Occipital lobe (tissue), 2 donors: ENCODE results near the gene KRTAP3-2. TPM values are rescaled to one million over a fixed set of nuclear protein-coding genes. Genes with fewer than 3 reads are reported as not detected.
"Not testable (repeated sequence)": the region's sequence is repeated elsewhere in the genome, so short reads cannot be mapped to it uniquely, and the experiment has no call there.

ENCODE experiments used
- DNase-seq: peaks from one replicate; lab custom pipeline; 2025; lab: John Stamatoyannopoulos, UW
- total RNA-seq: library from RNA; depleted of rRNA; stranded (reverse); fragments of >200 nt; gene quantifications from one replicate; pipeline ENCODE4 v1.2.3, GENCODE V29; 2014

Gene KRTAP3-2
- total RNA-seq = not detected

DNA sequence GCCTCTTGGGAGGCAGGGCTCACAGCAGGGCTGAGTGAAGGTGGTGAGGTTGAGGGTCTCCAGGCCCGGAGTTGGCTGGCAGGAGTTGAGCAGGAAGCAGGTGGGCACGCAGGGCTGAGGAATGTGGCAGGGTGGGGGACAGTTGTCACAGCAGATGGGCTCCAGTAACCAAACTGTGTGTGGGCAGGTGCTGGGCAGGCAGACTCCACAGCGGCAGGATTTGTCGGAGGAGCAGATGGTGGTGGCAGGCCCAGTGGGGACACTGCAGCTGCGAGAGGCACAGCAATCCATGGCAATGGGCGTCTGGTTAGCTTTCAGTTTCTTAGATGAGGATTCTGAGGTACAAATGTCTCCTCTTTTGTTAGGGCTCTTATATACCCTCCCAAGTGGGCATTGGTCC is at the start of gene KRTAP3-2:
Gene KRTAP3-2 (minus strand): TSS at position 344 of the 400 bp plus-strand sequence. CDS start 53 bp downstream, at position 291.
- not testable (repeated sequence) for DNase-seq

GRCh38 chr17:41049110-41049509 is 49.4 kb upstream of the KRTAP3-2 start:
- DNase-seq = no peak

DNA sequence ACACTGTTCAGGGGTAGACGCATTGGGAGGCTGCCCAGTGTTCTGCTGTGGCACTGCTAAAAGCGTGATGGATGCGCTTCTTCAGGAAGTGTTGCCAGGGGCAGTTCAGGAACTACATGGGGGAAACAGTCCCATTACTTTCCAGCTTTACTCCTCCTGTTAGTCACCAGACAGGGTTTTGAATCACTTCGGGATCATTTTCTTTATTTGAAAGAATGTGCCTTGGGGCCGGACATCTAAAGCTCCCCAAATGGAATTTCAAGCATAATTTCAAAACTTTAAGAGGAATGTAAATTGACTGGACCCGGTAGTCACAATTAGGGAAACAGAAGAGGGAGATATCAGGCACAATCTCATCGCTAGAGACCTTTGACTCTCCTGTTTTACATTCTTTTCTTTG is 48.7 kb upstream of the KRTAP3-2 start:
- no peak for DNase-seq

DNA sequence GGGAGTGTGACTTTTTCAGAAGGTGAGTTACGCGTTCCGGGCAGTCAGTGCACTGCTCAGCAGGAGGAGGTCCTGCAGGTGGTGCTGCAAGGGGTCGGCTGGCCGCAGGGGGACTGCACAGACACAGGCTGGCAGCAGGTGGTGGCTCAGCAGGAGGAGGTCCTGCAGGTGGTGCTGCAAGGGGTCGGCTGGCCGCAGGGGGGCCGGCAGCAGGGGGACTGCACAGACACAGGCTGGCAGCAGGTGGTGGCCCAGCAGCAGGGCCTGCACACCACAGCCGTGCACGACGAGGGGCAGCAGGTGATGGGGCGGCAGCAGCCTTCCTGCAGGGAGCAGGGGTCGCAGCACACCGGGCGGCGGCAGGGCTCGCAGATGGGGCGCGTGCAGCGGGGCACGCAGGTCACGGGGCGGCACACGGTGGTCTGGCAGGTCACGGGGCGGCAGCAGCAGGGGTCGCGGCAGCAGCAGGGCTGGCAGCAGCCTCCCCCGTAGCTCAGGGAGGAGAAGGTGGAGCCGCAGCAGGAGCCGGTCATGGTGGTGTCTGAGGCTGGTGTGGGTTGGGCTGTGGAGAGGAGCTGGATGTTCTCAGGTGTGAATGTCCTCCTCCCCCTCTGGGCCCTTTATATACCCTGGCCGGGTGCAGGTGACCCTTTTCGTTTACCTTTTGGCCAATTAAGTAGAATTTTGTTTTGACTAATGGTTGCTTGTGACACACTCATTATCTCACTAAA is 47.2 kb upstream of the KRTAP3-2 start, which contains the start of gene KRTAP2-1:
Gene KRTAP2-1 (minus strand): TSS at position 582 of the 731 bp plus-strand sequence. CDS start 49 bp downstream, at position 533.
- DNase-seq = not testable (repeated sequence)

- DNase-seq = no peak
These were observed 43.2 kb upstream of the KRTAP3-2 start for GRCh38 chr17:41042953-41043352.

DNA sequence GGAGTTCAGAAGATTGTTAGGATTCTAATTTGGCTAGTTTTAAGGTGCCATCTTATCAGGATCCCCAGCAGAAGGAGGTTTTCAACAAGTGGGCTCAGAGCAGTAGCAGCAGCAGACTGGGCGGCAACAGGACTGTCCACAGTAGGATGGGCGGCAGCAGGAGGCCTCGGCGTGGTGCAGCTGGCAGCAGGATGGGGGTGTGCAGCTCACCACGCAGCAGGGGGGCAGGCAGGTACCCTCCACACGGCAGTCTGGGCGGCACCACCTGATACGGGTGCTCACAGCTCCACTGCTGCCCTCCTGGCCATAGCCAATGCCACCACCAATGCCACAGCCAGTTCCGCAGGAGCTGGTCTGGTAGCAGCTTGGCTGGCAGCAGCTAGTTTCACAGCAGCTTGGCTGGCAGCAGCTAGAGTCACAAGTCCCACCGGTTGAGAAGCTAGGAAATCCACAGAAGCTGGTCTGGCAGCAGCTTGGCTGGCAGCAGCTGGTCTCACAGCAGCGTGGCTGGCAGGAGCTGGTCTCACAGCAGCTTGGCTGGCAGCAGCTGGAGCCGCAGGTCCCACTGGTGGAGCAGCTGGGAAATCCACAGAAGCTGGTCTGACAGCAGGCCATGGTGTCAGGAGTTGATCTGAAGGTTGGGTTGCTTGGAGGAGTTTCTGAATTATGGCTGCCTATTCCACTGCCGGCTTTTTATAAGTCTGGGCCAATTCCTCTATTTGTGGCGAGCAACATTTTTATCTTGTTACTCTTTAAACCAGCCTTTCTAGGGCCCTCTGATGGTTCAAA is 41.3 kb upstream of the KRTAP3-2 start, which contains the start of gene KRTAP1-1:
Gene KRTAP1-1 (minus strand): TSS at position 668 of the 789 bp plus-strand sequence. CDS start 53 bp downstream, at position 615.
- not testable (repeated sequence) for DNase-seq

DNA sequence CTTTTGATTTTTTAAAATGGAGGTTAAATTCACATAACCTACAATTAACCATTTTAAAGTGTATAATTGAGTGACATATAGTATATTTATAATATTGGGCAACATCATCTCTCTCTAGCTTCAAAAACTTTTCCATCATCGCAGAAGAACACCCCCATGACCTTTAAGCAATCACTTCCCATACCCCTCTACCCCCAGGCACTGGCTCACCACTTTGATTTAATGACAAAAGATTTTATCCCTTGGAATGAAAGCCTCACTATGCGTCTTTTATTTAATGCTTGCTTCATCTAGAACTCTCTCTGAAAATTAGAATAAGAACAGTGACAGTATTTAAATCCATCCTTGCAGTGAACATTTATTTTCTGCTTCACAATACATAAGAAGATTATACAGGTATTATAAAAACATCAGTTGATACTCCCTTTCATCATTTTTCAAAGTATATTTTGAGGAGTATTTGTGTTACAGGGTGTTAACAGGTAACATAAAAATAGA is 38.2 kb upstream of the KRTAP3-2 start:
- no peak for DNase-seq

DNA sequence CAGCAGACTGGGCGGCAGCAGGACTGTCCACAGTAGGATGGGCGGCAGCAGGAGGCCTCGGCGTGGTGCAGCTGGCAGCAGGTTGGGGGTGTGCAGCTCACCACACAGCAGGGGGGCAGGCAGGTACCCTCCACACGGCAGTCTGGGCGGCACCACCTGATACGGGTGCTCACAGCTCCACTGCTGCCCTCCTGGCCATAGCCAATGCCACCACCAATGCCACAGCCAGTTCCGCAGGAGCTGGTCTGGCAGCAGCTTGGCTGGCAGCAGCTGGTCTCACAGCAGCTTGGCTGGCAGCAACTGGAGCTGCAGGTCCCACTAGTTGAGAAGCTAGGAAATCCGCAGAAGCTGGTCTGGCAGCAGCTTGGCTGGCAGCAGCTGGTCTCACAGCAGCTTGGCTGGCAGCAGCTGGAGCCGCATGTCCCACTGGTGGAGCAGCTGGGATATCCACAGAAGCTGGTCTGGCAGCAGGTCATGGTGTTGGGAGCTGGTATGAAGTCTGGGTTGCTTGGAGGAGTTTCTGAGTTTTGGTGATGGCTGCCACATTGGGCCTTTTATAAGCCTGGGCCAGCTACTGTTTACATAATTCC is 34.7 kb upstream of the KRTAP3-2 start, which contains the start of gene KRTAP1-3:
Gene KRTAP1-3 (minus strand): TSS at position 529 of the 590 bp plus-strand sequence. CDS start 53 bp downstream, at position 476.
- DNase-seq = not testable (repeated sequence)

- no peak for DNase-seq
These were observed 30.0 kb upstream of the KRTAP3-2 start, which contains the start of gene KRTAP1-4 for GRCh38 chr17:41029633-41030245. Gene KRTAP1-4 (minus strand): TSS chr17:41030195. CDS start chr17:41030078, 117 bp downstream.

DNA sequence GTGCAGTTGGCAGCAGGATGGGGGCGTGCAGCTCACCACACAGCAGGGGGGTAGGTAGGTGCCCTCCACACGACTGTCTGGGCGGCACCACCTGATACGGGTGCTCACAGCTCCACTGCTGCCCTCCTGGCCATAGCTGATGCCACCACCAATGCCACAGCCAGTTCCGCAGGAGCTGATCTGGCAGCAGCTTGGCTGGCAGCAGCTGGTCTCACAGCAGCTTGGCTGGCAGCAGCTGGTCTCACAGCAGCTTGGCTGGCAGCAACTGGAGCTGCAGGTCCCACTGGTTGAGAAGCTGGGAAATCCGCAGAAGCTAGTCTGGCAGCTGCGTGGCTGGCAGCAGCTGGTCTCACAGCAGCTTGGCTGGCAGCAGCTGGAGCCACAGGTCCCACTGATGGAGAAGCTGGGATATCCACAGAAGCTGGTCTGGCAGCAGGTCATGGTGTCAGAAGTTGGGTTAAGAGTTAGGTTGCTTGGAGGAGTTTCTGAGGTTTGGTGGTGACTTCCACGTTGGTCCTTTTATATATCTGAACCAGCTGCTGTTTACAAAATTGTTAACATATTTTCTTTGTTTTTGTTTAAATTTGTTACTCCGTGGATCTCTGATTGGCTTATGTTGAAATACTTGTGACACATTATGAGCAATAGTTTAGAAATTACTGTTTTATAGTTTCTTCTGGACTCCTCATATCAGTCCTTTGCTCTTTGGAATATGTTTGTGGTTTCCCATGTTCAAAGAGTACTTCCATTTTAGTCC is 27.2 kb upstream of the KRTAP3-2 start, which contains the start of gene KRTAP1-5:
Gene KRTAP1-5 (minus strand): TSS at position 494 of the 757 bp plus-strand sequence. CDS start 53 bp downstream, at position 441.
- DNase-seq = no peak

DNA sequence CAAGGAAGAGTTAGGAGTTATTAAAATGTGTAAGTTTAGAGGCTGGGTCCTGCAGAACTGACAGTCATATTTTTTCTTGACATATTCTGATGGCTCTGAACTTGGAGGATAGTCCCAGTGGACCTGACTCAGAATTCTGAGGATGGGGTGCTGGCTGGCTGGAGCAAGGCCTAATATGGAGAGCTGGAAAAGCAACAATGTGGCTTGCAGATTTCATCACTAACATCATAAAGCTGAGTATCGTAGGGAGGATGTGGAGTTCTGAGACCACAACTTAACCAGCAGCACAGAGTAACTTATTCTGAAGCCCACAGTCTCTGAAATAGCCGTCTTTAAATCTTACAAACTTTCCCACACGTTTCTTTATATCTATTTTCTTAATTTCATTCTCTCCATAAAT is 25.0 kb upstream of the KRTAP3-2 start:
- no peak for DNase-seq

GRCh38 chr17:41020336-41020735 is 20.6 kb upstream of the KRTAP3-2 start:
- DNase-seq = no peak

- DNase-seq = no peak
These were observed 19.7 kb upstream of the KRTAP3-2 start for GRCh38 chr17:41019415-41019814.

GRCh38 chr17:41018541-41018940 is 18.8 kb upstream of the KRTAP3-2 start:
- no peak for DNase-seq

GRCh38 chr17:41016578-41017215 is 17.0 kb upstream of the KRTAP3-2 start:
- no peak for DNase-seq

- no peak for DNase-seq
These were observed 15.7 kb upstream of the KRTAP3-2 start for GRCh38 chr17:41015454-41015853.

GRCh38 chr17:41013606-41014005 is 13.9 kb upstream of the KRTAP3-2 start:
- DNase-seq = no peak

DNA sequence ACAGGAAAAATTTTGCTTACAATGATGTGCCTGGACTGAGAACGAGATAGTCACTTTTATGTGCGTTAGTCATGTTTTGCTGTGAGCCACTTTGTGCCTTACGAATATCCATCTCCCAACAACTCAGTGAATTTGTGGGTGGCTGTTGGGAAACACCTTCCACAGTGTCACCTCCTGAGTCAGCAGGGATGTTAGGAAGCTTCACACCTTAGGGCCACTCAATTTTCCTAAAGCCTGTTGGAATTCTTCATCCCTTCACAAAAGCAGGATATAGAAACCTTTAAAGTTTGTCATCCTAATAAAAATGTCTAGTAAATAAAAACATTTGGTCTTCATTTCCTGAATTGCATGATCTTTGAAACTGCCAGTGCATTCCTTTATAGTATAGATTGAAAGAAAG is 13.5 kb upstream of the KRTAP3-2 start:
- no peak for DNase-seq

DNA sequence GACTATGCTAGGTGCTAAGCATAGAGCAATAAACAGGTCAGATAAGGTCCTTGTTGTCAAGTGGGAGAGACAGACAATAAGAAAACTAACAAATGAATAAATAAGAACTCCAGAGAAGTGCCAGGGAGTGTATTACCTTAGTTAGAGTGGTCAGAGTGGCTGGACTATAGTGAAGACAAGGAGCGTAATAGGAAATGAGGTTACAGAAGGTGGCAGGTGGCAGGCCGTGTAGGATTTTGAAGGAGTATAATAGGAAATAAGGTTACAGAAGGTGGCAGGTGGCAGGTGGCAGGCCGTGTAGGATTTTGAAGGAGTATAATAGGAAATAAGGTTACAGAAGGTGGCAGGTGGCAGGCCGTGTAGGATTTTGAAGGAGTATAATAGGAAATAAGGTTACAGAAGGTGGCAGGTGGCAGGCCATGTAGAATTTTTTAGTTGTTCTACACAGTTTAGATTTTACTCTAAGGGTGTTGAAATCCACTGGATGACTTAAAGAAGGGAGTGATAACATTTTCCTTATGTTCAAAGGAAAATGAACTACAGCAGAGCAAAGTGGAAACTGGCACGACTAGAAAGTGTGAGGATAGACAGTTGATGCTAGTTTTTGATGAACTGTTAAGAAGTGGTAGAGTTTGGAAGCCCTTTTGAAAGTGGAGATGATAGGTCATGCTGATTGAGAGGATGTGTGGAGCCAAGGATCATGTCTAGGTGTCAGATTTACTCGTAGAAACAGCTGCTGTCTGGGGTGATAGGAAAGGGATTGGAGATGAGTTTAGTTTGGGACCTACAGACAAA is 12.8 kb upstream of the KRTAP3-2 start:
- no peak for DNase-seq
